GM12892 (cell line): ENCODE measurements around the gene CASP9. TPM values are rescaled to one million over a fixed set of nuclear protein-coding genes. Genes with fewer than 3 reads are reported as not detected.

Source experiments
- DNase-seq: peaks from one replicate; pipeline ENCODE4 v3.0.0; 2011; ENCODE audit not compliant: insufficient read length
- FAIRE-seq: peaks from 2 replicates; lab custom pipeline; 2011; peaks lifted over from hg19 to GRCh38; lab: Jason Lieb, UNC
- POLR2A ChIP-seq: IDR thresholded peaks from 2 replicates; pipeline ENCODE4 v1.6.1; 2011; ENCODE audit warnings: low read depth, low read length, control low read depth
- POLR2AphosphoS5 ChIP-seq: IDR thresholded peaks from 2 replicates; pipeline ENCODE4 v1.6.1; 2011; ENCODE audit warnings: low read depth, low read length, control low read depth
- TAF1 ChIP-seq: IDR thresholded peaks from 2 replicates; pipeline ENCODE4 v1.6.1; 2011; ENCODE audit warnings: low read depth, mild to moderate bottlenecking, control low read depth, low read length, borderline replicate concordance
- polyA plus RNA-seq: library from polyadenylated mRNA; unstranded; fragments of >200 nt; gene quantifications from one replicate; pipeline ENCODE4 v1.2.1, GENCODE V29; 2012; ENCODE audit warnings: missing spikeins, inconsistent platforms; ENCODE audit not compliant: missing spikeins

Gene CASP9
- 4.3 TPM for polyA plus RNA-seq

GRCh38 chr1:15524021-15524282, at the start of gene CASP9:
Gene CASP9, minus strand, starts transcription at chr1:15524215. Its CDS starts 15 bp downstream, at chr1:15524200.
- TF ChIP-seq POLR2A (peak; percentile 80), POLR2AphosphoS5 (peak; percentile 64), TAF1 (peak; percentile 82)
- no peak for FAIRE-seq

GRCh38 chr1:15573477-15573876, 49.5 kb upstream of the CASP9 start:
- DNase-seq (no peak), FAIRE-seq (no peak)
- no peak for TF ChIP-seq POLR2AphosphoS5
- TF ChIP-seq POLR2A, result no peak
- no peak for TF ChIP-seq TAF1

More at GRCh38 chr1:15524021-15524282, at the start of gene CASP9:
- no peak for DNase-seq

DNA sequence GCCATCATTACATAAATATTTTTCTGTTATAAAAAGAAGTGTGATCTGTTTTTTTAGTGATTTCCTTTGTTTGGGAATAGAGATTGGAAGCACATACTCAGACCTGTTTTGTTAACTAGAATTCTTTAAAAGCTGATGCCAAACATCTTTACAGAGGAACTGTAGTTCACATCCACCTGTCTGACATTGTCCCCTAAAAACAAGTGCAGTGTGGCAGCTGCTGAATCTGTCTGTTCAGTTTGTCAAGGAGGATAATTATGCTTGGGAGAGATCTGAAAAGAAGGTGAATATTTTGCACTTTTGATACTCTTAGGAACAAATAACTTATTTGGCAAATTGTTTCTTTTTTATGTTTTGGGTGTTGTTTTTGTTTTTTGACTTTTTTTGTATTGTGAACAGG, 47.3 kb upstream of the CASP9 start:
- no peak for TF ChIP-seq TAF1
- no peak for TF ChIP-seq POLR2A
- TF ChIP-seq POLR2AphosphoS5, result no peak
- DNase-seq, result no peak
- FAIRE-seq, result peak; percentile 72

GRCh38 chr1:15570861-15571260, 46.8 kb upstream of the CASP9 start:
- TF ChIP-seq TAF1, result no peak
- no peak for TF ChIP-seq POLR2AphosphoS5
- TF ChIP-seq POLR2A, result no peak
- DNase-seq (no peak), FAIRE-seq (no peak)

DNA sequence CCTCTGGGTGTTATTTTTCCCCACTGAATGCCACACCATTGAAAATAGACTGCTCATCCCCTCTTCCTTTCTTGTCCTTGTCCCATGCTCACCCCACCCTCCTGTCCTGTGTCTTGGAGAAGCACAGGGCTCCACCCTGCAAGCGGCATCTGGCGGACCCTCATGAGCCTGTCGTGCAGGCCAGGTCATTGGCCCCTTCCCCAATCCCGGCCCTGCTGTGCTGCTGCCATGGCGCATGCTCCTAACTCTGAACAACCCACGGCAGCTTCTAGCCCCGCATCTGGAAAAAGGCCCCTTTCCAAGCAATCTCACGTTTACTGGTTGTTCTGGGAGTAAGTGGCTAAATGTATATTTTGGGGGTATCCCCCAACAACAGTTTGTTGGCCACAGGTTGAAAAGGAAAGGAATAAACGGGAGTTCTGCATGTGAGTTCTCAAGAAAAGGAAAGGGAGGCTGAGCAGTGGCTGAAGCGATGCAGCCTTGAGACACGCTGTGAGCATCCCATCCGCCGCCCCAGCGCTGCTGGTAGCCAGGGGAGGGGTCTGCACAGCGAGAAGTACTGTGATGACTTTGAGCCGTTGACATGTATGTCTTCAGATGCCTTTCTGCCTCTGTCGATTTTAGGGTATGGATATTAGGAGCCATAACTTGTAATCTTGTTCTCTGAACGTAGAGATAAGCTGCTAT, 44.5 kb upstream of the CASP9 start:
- FAIRE-seq, result no peak
- no peak for DNase-seq
- no peak for TF ChIP-seq POLR2AphosphoS5
- no peak for TF ChIP-seq TAF1
- TF ChIP-seq POLR2A, result no peak

DNA sequence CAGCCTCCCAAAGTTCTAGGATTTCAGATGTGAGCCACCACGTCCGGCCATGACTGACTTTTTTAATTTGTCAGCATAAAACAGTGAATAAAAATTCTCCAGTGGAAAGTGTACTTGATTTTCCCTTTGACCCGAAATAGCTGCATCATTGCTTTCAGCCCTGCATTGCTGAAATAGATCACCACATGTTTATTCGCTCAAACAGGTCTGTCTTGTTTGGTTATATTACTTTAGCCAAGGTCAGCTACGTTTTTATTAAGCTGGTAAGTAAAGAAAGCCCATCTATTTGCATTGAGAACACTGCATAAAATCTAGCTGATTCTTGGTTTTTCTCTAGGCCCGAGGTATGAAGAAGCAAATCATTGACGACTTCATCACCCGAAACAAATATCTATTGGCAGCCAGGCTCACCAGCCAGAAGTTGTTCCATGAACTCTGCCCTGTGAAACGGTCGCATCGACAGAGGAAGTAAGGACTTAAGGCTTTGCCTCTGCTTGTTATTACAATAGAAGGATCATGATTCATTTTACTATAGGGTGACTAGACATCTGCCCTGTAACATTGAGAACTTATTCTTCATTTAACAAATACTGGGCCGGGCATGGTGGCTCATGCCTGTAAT, 35.3 kb upstream of the CASP9 start:
- no peak for FAIRE-seq
- TF ChIP-seq TAF1 (no peak), POLR2AphosphoS5 (no peak), POLR2A (no peak)
- DNase-seq, result no peak

- FAIRE-seq (no peak), DNase-seq (no peak)
- TF ChIP-seq POLR2AphosphoS5, result no peak
- no peak for TF ChIP-seq POLR2A
- TF ChIP-seq TAF1, result no peak
Observed at GRCh38 chr1:15558516-15558915, 34.5 kb upstream of the CASP9 start.

DNA sequence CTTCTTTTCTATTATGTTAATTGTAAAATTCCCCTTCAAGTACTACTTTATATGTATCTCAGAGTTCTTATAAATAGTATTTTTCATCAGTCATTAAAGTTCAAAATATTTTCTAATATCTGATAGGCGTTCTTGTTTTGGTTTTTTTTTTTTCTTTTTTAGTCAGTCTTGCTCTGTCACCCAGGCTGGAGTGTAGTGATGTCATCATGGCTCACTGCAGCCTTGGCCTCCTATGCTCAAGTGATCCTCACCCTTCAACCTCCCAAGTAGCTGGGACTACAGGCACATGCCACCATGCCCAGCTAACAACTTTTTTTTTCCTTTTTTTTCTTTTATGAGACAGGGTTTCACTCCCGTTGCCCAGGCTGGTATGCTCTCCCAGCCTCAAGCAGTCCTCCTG, 33.6 kb upstream of the CASP9 start:
- TF ChIP-seq POLR2A (no peak), POLR2AphosphoS5 (no peak), TAF1 (no peak)
- DNase-seq (no peak), FAIRE-seq (no peak)

DNA sequence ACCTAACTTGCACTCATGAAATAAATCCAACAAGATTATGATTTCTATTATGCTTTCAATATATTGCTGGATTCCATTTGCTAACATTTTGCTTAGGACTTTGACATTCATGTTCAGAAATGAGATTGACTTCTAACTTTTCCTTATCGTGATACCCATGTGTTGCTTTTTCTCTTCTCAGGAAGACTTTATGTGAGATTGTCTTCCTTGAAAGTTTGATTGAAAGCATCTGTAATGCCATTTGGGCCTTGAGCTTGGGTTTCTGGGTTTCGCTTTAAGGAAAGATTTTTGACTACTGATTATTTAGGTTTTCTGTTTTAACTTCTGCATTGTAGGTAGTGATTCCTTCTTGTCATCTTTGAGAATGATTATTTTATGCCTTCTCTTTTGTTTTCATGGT, 33.0 kb upstream of the CASP9 start:
- no peak for TF ChIP-seq POLR2AphosphoS5
- TF ChIP-seq POLR2A, result no peak
- no peak for TF ChIP-seq TAF1
- DNase-seq (no peak), FAIRE-seq (no peak)

- DNase-seq (no peak), FAIRE-seq (no peak)
- TF ChIP-seq POLR2A (no peak), TAF1 (no peak)
Observed at GRCh38 chr1:15550573-15550972, 26.6 kb upstream of the CASP9 start.

- TF ChIP-seq POLR2A (no peak), TAF1 (no peak), POLR2AphosphoS5 (no peak)
- FAIRE-seq, result no peak
- no peak for DNase-seq
Observed at GRCh38 chr1:15546641-15547040, 22.6 kb upstream of the CASP9 start.
